GM06990 (cell line): ENCODE data around the gene CCND2.

Experiments used
- DNase-seq: peaks from one replicate; pipeline ENCODE4 v3.0.0-alpha.2; 2011; ENCODE audit not compliant: insufficient read length; ENCODE audit errors: extremely low read depth
- H3K27me3 ChIP-seq: replicated peaks from 2 replicates; pipeline ENCODE4 v1.6.0; 2011; ENCODE audit warnings: low read length; ENCODE audit not compliant: control insufficient read depth, insufficient read depth
- H3K36me3 ChIP-seq: 2 replicates; pipeline ENCODE4 v1.5.1; 2011; ENCODE audit warnings: low read length; ENCODE audit not compliant: control insufficient read depth, insufficient read depth
- H3K4me3 ChIP-seq: replicated peaks from 2 replicates; pipeline ENCODE4 v1.5.1; 2011; ENCODE audit warnings: low read depth, mild to moderate bottlenecking, control low read depth, low read length
- TF ChIP-seq, protein P1 (sequence below): IDR thresholded peaks from 2 replicates; pipeline ENCODE4 v1.5.1; 2011; ENCODE audit warnings: low read length, control low read depth, mild to moderate bottlenecking, inconsistent platforms; ENCODE audit not compliant: insufficient read depth, poor library complexity, severe bottlenecking

The CCND2 gene

DNA sequence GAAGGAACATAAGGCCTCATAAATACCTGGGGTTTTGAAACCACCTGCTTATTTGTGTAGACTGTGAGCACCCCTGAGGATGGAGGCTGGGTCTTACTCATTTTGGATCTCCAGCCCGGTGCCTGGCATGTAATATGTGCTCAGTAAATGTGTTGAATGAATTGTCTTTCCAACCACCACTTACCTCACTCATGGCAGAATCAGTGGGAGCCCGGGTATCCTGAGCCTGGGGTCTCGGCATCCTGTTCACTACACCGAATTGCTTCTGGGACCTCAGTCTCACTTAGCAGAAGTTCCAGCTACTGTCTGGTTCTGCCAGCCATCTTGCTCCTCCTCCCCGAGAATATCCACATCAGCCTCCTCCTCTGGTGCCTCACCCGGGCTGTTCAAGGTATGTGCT lies 43.0 kb upstream of the CCND2 start:
- TF ChIP-seq, protein P1, sequence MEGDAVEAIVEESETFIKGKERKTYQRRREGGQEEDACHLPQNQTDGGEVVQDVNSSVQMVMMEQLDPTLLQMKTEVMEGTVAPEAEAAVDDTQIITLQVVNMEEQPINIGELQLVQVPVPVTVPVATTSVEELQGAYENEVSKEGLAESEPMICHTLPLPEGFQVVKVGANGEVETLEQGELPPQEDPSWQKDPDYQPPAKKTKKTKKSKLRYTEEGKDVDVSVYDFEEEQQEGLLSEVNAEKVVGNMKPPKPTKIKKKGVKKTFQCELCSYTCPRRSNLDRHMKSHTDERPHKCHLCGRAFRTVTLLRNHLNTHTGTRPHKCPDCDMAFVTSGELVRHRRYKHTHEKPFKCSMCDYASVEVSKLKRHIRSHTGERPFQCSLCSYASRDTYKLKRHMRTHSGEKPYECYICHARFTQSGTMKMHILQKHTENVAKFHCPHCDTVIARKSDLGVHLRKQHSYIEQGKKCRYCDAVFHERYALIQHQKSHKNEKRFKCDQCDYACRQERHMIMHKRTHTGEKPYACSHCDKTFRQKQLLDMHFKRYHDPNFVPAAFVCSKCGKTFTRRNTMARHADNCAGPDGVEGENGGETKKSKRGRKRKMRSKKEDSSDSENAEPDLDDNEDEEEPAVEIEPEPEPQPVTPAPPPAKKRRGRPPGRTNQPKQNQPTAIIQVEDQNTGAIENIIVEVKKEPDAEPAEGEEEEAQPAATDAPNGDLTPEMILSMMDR: no peak
- Histone ChIP-seq H3K36me3 (no peaks in the 10 kb centered on the region), H3K27me3 (peaks cover 2% of the 10 kb centered on the region), H3K4me3 (no peak overlapping the region)
- DNase-seq: no peak

DNA sequence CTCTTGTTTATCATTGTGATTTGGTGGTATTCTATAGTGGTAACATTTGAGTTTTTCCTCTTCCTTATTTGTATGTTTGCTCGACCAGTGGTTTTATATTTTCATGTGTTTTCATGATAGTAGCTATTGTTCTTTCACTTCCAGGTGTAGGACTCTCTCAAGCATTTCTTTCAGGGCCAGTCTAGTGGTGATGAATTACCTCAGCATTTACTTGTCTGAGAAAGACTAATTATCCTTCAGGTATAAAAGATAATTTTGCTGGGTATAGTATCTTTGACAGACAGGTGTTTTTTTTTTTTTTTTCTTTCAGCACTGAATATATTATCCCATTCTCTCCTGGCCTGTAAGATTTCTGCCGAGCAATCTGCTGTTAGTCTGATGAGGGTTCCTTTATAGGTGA lies 35.0 kb upstream of the CCND2 start:
- DNase-seq: no peak
- no peaks in the 10 kb centered on the region for H3K27me3 ChIP-seq
- TF ChIP-seq, protein P1: no peak
- no peak overlapping the region for H3K4me3 ChIP-seq
- no peaks in the 10 kb centered on the region for H3K36me3 ChIP-seq

DNA sequence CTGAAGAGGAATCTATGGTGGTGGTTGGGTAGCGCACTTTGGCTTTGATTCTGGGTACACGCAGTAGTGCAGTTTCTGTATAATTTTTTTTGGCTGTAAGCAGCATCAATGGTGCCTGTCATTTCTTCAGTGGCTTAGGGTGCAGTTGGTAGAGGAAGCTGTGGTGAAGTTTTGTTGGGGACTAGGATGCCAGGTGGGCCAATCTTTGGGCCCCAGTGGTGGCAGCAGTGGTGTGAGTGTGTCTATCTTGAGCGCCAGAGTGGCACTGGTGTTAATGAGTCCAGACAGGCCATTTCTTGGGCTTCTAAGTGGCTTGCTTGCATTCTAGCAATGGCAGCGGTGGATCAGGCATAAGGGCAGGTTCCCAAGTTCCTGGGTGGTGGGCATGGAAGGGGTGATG lies 33.8 kb upstream of the CCND2 start:
- Histone ChIP-seq H3K4me3 (no peak overlapping the region), H3K36me3 (no peaks in the 10 kb centered on the region), H3K27me3 (no peaks in the 10 kb centered on the region)
- TF ChIP-seq, protein P1: no peak
- DNase-seq: no peak

DNA sequence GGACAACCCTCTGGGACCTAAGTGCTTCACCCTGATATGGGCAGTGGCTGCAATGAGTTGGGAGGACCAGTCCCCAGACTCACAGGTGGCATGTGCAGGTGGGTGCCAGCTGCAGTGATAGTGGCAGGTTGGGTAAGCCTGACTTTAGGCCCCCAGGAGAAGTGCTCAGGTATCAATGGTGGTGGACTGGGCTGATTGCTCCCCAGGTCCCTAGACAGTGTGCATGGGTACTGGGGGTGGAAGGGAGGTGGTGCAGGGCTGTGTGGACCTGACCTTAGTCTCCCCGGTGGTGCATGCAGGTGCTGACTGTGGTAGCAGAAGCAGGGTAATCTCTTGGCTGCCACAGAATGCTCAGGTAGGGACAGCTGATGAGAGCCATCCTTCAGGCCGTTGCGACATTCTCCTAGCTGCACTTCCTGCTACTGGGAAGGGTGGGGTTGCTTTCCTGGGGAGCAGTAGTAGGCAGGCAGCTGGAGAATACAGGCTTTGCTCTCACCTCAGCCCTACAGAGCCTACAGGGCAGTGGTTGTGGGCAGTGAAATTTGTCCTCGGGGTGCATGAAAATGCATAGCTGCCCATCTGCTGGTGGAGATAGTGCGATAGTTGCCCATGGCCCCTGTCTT lies 33.3 kb upstream of the CCND2 start:
- H3K27me3 ChIP-seq: no peaks in the 10 kb centered on the region
- TF ChIP-seq, protein P1: no peak
- no peak overlapping the region for H3K4me3 ChIP-seq
- no peaks in the 10 kb centered on the region for H3K36me3 ChIP-seq
- DNase-seq: no peak

DNA sequence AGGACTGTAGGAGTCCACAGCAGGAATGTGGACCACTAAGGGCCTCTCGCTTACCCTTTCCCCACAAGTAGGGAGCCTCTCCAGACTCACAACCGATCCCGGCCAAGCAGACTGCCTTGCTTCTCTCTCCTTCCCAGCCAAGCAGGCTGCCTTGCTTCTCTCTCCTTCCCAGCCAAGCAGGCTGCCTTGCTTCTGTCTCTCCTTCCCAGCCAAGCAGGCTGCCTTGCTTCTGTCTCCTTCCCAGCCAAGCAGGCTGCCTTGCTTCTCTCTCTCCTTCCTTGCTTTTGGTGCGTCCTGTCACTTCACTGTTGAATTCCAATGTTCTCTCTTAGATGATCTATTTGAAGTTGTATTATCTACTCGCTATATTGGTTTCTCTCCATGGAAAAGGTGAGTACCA lies 32.6 kb upstream of the CCND2 start:
- no peak overlapping the region for H3K4me3 ChIP-seq
- TF ChIP-seq, protein P1: no peak
- DNase-seq: no peak
- no peaks in the 10 kb centered on the region for H3K27me3 ChIP-seq
- no peaks in the 10 kb centered on the region for H3K36me3 ChIP-seq

DNA sequence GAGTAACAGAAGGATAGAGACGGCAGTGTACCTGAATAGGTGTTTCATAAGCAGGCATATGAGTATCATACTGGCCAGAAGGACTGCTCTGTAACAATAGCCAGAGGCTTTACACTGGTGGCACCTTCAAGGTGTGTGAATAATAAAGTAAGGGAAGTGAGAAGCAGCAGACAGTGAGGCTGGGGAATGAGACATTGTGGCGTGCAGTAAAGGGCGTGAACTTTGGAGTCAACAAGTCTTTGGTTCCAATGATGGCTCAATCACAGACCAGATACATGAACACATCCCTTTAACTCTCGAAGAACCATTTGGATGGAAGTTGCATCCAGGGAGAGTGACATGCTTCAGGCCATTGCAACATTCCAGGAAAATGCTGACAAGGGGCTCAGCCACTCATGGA lies 32.0 kb upstream of the CCND2 start:
- TF ChIP-seq, protein P1: no peak
- Histone ChIP-seq H3K4me3 (no peak overlapping the region), H3K27me3 (no peaks in the 10 kb centered on the region), H3K36me3 (no peaks in the 10 kb centered on the region)
- no peak for DNase-seq
